Raji (cell line): Measurements from ENCODE around the gene TMEM117.

ENCODE experiments used
- POLR2A ChIP-seq: IDR thresholded peaks from 2 replicates; pipeline ENCODE4 v1.6.1; 2011; ENCODE audit warnings: low read depth, low read length, control low read depth; ENCODE audit not compliant: insufficient read depth

TMEM117 gene

GRCh38 chr12:44295958-44296623 lies 460.2 kb downstream of the TMEM117 start:
- no peak for TF ChIP-seq POLR2A

GRCh38 chr12:44296624-44297197 lies 460.8 kb downstream of the TMEM117 start:
- TF ChIP-seq POLR2A = no peak

GRCh38 chr12:44299524-44299923 lies 463.6 kb downstream of the TMEM117 start:
- TF ChIP-seq POLR2A = no peak

GRCh38 chr12:44307506-44308168 lies 471.8 kb downstream of the TMEM117 start:
- no peak for TF ChIP-seq POLR2A

GRCh38 chr12:44313188-44313587 lies 477.3 kb downstream of the TMEM117 start:
- TF ChIP-seq POLR2A = no peak

GRCh38 chr12:44314007-44314500 lies 478.2 kb downstream of the TMEM117 start:
- TF ChIP-seq POLR2A = no peak

GRCh38 chr12:44317651-44318126 lies 481.8 kb downstream of the TMEM117 start:
- no peak for TF ChIP-seq POLR2A

DNA sequence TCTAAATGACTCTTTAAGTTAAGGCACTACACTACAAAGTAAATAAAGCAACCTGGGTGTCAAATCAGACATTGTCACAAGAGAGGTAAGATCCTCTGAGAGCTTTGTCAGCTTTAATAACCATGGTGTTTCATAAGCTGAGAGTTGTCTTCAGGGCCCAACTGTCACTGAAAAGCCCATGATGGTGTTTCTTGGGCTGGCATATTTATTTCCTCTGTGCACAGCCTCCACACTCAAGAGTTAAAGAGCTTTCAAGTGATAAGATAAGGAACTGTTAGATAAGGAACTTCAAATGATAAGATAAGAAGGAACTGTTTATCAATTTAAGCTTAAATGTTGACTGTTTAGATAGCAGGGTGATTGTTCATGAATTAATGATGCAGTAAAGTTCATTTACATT lies 495.4 kb downstream of the TMEM117 start:
- TF ChIP-seq POLR2A = no peak

DNA sequence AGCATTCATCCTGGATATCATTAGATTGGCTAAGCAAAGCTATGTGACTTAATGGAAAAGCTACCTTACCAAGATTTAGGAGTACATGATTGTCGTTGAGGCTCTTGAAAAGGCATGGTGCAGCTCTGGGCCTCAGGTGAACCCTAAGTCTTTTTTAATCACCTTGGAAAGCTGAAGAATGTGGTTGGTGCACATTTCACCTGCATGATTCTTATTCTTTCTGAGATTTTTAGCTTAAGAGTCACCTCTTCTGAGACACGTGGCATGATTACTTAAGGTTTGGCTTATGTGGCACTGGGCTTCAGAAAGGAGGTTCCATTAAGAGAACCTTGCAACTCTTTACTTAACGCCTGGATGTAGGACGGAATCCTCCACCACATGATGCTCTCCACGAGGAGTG lies 498.5 kb downstream of the TMEM117 start:
- no peak for TF ChIP-seq POLR2A

DNA sequence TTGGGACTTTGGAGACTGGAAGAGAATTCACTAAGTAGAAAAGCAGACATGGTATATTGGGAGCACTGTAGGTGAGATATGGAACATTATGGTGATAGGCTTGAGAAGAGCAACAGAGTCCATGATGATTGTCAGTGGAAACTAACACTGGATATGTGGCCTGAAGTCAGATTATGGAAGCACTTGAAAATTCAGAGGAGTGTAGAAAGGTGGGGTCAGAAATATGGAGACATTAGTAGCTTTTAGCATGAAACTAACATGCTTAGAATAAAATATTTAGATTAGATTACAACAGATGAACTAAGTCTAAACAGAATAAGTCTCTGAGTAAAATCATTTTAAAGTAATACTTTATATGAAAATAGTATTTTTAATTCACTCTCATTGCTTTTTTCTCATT lies 499.1 kb downstream of the TMEM117 start:
- TF ChIP-seq POLR2A = no peak

DNA sequence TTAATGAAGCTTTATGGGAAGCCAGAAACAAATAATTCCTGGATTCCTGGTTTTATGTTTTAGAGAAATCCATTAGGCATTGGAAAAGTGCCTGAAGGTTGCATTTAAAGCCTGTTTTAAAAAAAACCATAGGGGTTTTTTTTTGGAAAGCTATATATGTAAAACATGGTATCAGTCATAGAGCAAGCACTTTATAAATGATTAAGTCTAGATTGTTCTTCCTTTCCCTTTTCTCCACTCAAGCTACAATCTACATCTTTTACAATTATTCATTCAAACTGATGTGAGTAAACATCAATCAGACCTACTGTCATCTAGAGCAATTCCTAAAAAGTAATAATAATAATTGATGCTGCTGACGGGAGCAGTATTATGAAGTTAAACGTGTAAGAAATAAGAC lies 500.7 kb downstream of the TMEM117 start:
- TF ChIP-seq POLR2A = no peak

DNA sequence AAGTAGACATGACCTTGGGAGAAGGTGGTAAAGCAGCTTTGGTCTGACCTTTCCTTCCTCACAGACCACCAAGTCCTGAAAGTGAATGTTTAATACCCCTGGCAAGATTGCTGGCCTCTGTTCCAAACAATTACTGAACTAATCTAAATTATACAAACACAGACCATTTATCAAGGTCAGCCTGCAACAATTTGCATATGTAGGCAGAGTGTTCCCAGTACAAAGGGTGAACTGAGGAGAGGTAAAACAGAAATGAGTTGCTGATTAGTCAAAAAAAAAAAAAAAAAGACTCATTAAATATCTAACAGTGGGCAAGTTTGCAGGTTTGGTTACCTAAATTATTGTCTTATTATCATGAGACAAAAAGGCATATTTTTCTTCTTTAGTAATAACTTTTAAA lies 506.5 kb downstream of the TMEM117 start:
- TF ChIP-seq POLR2A = no peak

GRCh38 chr12:44347145-44347544 lies 511.3 kb downstream of the TMEM117 start:
- no peak for TF ChIP-seq POLR2A

DNA sequence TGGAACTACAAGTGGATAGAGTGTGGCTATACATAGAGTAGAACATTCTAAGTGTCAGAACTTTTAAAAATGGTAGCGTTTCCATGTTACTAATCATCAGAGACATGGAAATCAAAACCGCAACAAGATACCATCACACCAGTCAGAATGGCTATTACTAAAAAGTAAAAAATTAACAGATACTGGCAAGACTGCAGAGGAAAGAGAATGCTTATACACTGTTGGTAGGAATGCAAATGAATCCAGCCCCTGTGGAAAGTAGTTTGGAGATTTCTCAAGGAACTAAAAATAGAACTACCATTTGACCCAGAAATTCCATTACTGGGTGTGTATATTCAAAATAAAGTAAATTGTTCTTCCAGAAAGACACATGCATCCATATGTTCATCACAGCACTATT lies 521.6 kb downstream of the TMEM117 start:
- TF ChIP-seq POLR2A = no peak

GRCh38 chr12:44358636-44359035 lies 522.8 kb downstream of the TMEM117 start:
- TF ChIP-seq POLR2A = no peak

GRCh38 chr12:44362947-44363346 lies 527.1 kb downstream of the TMEM117 start:
- TF ChIP-seq POLR2A = no peak
